TTC549 (cell line): ENCODE data around the gene MPIG6B.

Source experiments
- FAIRE-seq: peaks from 2 replicates; lab custom pipeline; 2012; peaks lifted over from hg19 to GRCh38; lab: Jason Lieb, UNC

Gene MPIG6B

GRCh38 chr6:31723245-31723979, at the start of gene MPIG6B:
TSS of gene MPIG6B (plus strand) at chr6:31723373. CDS start at chr6:31723384, 11 bp downstream.
- no peak for FAIRE-seq

GRCh38 chr6:31676322-31676903, 46.8 kb upstream of the MPIG6B start:
- no peak for FAIRE-seq

GRCh38 chr6:31676904-31677303, 46.3 kb upstream of the MPIG6B start:
- no peak for FAIRE-seq

GRCh38 chr6:31677955-31678354, 45.2 kb upstream of the MPIG6B start:
- no peak for FAIRE-seq

GRCh38 chr6:31680226-31681134, 42.7 kb upstream of the MPIG6B start, which contains the start of gene LY6G5C:
TSS of gene LY6G5C (minus strand) at chr6:31681067. CDS start at chr6:31680373, 694 bp downstream.
- FAIRE-seq, result no peak

- FAIRE-seq, result no peak
These were observed 42.0 kb upstream of the MPIG6B start for GRCh38 chr6:31681135-31681671.

GRCh38 chr6:31683591-31683990, 39.6 kb upstream of the MPIG6B start:
- no peak for FAIRE-seq

- no peak for FAIRE-seq
These were observed 36.7 kb upstream of the MPIG6B start for GRCh38 chr6:31686483-31686882.

- FAIRE-seq, result no peak
These were observed 35.9 kb upstream of the MPIG6B start for GRCh38 chr6:31687321-31687720.

- FAIRE-seq, result no peak
These were observed 35.1 kb upstream of the MPIG6B start for GRCh38 chr6:31687860-31688693.

- FAIRE-seq, result no peak
These were observed 33.7 kb upstream of the MPIG6B start for GRCh38 chr6:31689249-31690110.

GRCh38 chr6:31690231-31691077, 32.7 kb upstream of the MPIG6B start:
- FAIRE-seq, result no peak

- no peak for FAIRE-seq
These were observed 32.1 kb upstream of the MPIG6B start for GRCh38 chr6:31691078-31691463.

- no peak for FAIRE-seq
These were observed 31.5 kb upstream of the MPIG6B start for GRCh38 chr6:31691564-31692108.

GRCh38 chr6:31692353-31692752, 30.8 kb upstream of the MPIG6B start:
- no peak for FAIRE-seq

- FAIRE-seq, result no peak
These were observed 30.3 kb upstream of the MPIG6B start for GRCh38 chr6:31692886-31693285.

GRCh38 chr6:31693535-31693934, 29.6 kb upstream of the MPIG6B start:
- FAIRE-seq, result no peak

- FAIRE-seq, result no peak
These were observed 25.6 kb upstream of the MPIG6B start for GRCh38 chr6:31697555-31697954.

GRCh38 chr6:31700740-31701401, 22.3 kb upstream of the MPIG6B start:
- FAIRE-seq, result no peak
